NOMO-1 treated with dmso at 0.1 percent for 144 hours (cell line): ENCODE measurements around the gene TAOK2.
"Not testable (repeated sequence)": the region's sequence is repeated elsewhere in the genome, so short reads cannot be mapped to it uniquely, and the experiment has no call there.

ENCODE experiments used
- DNase-seq: peaks from one replicate; lab custom pipeline; 2025; ENCODE audit not compliant: unreplicated experiment; lab: John Stamatoyannopoulos, UW

The TAOK2 gene

DNA sequence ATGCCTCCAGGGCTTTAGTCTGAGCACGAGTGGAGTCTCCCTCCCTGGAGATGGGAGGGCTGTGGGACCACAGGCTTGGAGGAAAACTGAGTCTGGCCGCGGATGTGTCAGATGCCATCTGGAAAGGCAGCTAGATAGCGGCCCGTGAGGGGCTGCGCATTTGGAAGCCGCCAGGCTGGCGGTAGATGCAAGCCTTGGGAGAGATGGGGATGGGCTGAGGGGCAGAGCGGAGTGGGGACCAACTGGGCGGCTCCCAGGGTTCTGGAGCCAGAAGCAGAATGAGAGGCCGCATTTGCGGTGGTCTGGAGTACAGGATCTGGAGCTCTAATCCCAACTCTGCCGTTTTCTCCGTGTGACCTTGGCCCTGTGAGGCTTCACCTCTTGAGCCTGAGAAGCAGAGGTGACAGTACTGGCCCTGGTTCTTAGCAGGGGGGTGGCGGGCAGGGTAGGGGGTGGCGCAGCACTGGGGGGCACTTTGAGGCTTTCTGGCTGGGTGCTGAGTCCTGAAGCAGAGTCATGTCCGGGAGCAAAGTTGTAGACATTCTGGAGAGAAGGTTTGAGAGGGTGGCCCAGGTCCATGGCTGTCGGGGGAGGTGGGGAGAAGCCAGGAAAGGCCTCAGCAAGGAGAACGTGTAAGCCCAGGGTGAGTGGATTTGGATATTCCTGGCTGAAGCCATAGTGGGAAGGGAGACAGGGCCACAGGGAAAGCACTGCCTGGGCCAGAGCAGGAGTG is 29.1 kb downstream of the TAOK2 start:
- no peak for DNase-seq

DNA sequence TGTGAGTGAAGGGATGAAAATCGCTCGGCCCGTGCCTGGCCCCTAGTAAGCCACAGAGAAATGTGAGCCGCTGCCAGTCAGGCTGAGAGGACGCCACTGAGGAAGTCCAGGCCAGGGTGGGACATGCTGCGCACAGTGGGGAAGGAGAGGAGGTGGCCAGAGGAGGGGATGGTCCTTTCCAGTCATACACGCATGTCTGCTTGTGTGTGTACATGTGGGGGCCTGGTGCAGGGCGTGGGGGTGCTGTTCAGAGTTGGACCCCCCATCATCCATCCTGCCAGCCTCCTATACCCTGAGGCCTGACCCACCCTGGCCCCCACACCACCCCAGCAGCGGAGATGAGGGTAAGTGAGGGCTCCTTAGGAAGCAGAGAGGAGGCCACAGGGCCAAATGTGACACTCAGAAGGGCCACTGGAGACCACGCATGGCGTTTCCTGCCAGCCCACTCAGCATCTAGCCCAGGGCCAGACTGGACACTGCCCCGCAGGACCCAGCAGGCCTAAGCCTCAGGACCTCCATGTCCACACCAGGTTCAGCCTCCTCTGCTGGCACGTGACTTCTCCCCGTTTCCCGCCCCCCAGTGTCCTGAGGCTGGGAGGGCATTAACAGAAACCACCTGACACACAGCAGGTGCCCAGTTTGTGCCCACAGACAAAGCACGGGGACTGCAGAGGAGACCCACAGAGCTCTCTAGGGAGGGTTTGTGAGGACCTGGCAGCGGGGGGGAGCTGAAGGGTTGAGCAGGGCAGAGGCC is 30.2 kb downstream of the TAOK2 start:
- DNase-seq, result no peak

DNA sequence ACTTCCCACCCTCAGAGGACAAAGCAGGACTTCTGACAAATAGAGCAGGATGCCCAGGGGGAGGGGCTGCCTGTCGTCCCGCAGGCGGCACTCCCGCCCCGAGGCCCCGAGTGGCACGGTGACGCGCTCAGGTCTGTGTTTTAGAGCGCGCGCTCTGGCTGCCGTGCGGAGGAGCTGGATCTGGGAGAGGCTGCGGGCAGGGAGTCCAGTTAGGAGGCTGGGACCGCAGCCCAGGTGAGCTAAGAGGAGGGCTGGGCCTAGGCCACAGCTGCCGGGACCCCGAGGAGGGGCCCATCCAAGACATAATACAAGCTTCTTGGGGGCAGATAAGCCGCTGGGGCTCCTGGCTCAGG is 30.7 kb downstream of the TAOK2 start:
- no peak for DNase-seq

DNA sequence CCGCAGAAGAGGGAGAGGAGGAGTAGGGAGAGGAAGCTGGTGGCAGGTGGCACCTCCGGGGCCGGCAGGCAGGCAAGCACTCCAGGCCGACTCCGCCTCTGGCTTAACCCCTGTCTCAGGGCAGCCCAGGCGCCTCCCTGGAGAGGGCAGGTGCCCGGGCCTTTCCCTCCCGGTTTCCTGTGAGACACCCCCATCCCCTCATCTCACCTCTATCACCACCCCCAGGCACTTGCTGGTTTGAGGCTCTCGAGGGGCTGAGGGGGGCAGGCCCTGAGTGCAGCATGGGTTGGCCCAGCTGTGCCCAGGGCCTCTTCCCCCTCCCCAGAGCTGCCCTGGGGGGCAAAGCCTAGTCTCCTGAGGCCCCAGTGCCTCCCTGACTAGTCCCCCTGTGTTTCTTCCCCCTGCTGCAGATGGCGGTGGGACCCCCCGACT is 31.2 kb downstream of the TAOK2 start:
- no peak for DNase-seq

DNA sequence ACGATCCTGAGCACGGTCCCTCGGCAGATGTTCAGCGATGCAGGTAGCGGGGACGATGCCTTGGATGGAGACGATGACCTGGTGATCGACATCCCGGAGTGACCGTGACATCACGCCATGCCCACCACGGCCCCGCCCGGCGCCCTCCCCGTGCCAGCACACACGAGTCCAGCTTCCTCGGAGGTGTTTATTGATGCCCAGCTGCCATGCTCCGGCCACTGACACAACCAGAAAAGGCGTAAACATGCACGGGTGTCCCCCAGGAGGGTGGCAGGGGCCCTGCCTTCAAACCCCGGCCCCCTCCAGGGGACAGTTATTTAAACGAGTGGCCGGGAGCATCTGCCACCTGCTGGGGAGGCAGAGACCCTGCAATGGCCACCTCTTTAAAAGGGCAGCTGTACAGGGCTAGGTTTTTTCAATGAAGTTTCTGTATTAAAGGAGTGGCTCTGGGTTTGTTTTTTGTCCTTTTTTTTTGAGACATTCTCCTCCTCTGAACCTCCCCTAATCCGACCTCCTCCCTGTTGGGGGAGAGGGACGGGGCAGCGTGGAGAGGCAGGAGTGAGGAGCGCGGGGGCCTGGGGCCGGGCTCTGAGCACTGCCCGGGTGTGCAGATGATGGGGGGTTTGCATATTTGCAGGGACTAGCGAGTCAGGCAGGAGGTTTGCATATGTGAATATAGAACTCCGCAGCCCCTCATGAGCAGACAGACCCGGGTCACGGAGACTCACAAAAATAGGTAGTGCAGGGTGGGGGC is 31.9 kb downstream of the TAOK2 start:
- DNase-seq, result no peak

DNA sequence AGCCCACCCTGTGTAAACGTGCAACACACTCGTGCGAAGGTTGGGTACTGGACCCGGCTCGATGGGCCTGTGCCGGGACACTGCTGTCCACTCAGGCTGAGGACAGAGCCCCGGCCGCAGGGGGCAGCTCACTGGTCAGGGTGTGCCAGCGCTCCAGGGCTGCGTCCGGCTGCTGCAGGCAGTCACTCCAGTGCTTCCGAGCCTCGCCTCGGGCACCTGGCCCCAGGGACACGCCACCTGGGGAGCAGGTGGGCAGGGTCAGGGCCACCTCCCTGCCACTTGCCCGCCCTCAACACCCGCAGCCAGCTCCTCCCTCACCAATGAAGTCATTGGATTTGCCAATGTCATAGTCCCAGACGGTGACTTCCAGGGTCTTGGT is 32.4 kb downstream of the TAOK2 start:
- DNase-seq, result no peak

DNA sequence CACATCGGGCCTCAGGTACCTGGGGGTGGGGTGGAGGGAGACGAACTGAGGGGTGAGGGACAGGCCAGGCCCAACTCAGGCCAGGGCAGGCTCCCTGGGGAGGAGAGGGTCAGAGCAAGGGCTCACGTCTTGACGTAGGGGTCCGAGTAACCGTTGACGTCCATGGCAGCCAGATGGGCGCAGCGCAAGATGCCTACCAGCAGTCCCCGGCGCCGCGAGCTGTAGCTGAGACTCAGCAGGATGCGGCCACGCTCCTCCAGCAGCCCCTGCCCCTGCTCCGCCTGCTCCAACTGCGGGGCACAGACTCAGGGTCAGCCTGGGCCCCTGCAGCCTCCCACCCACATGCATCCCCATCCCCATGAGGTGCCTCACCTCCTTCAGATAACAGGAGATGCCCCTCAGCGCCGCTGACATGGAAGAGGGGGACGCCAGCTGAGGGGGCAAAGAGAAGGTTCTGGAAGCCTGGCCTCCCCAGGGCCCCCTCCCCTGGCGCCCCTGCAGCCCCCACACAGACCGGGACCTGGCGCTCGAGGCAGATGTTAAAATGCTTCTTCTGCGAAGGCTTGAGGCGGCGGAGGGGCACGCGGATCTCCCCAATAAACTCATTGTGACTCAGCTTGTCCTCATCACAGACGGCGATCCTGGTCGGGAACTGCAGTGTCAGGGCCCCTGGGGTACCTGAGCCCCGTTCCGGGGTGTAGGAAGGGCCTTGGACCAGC is 33.1 kb downstream of the TAOK2 start:
- no peak for DNase-seq

DNA sequence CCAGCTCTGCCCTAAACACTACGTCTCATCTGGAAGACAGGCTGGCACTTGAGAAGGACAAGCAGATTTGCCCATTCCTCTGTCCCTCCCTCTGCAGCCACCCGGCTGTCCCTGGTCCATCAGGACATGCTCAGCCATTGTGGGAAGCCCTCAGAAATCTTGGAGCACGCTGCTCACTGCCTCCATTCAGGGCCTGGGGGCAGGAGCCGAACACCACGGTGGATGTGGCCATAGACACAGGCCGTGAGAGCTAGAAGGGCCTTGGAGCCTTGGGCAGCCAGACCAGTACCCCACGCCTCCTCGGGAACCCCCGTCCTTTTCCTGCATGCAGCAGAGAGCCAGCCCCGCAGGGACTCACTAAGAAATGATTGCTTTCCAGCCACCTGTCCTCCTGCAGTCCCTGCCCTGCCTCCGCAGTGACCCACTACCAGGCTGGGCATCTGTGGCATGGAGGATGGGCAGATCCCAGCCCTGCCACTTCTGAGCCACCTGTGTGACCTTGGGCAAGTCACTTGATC is 33.8 kb downstream of the TAOK2 start:
- no peak for DNase-seq

DNA sequence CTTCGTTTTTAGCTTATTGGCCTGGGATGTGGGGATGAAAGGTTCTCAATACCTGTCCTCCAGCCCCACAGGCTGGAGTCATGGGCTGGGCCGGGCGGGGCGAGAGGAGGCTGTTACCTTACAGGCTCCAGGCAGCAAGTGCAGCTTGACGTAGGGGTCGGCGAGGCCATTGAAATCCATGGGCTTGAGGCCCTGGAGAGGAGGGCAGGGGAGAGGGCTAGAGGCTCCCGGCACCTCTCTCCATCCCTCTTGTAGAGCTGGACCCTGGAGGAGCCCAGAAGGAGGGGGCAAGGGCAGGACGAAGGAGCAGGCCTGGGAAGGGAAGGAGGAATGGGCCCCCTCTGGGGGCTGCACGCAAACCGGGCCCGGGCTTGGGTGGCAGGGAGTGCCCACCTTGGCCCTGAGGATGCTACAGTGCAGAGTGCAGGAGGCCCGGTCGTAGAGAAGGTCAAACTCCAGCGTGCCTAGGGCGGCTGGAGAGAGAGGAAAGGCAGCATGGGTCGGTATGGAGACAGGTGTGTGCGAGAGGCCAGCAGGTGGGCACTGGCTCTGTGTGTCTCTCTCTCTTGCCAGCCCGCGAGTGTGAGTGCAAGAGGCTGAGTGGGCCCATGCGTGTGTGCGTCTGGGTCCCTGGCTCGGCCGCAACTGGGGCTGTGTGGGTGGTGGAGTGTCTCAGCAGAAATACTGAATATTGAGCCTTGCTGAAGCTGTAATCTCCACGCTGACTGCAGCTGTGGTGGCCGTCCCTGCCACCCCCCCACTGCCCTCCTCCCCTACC is 35.6 kb downstream of the TAOK2 start:
- no peak for DNase-seq

DNA sequence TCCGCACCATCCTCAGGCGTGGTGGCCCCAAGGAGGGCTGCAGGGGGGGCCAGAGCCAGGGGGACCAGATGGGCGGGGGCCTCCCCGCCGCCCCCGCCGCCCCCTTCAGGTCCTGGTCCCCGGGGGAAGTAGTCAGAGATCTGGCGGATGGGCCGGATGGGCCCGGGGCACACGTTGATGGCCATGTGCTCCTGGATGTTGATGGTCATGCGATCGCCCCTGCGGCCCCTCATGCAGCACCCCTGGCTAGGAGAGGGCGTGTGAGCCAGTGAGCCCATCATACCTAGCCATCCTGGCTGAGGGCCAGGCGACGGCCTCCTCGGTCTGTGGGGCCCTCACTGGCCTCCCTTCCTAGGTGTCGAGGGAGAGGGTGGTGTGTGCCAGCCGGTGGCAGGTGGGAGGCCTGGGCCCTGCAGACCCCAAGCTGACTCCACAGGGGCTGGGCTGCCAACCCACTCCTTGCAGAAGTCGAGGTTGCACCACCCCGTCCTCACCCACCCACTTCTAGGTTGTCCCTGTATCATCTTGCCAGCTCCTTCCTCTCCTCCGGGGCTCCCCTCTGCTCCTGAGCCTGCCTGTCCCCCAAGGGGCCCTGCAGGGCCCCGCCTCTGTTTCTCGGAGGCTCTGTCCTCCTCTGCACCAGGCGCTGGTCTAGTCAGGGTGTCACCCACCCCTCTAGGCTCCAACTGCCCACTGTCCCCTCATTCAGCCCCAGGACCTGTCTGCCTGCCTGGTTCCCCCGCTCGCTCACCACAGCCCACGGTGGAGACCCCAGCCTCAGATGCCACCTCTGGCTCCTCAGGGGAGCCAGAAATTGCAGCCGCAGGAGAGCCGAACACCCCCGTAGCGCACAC is 36.5 kb downstream of the TAOK2 start:
- no peak for DNase-seq

DNA sequence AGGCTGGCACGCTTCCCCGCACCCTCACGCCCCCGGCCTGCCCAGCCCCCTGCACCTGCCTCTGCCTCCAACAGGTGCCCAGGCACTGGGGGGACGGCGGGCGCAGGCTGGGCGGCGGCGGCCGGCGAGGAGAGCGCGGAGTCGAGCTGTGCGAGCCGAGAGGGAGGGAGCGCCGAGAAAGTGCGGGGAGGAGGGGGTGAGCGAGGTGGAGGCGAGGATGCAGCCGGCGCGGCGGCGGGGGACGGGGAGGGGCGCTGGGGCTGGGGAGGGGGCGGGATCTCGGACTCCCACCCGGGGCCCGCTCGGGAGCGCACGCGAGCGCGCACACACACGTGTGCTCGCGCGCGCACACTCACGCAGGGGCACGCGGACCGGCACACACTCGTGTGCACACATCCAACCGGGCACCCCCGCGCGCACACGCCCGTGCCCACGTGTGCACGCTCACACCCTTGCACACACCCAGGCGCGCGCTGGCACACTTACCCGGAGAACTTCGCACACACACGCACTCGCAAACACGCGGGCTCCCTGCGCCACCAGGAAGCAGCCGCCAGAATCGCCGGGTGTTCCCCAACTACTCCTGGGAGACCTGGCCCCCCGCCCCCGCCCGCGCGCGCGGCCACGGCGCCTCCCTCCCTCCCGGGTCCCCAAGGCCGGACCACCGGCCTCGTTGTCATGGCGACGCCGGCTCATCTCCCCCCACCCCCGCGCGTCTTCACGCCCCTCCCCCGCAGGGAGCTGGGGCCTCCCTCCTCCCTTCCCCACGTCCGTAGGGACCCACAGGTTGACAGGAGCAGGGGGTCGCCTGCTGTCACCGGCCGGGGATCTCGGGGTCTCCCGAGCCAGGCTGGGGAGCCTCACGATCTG is 37.4 kb downstream of the TAOK2 start, which contains the start of gene DOC2A:
Gene DOC2A (minus strand): TSS at position 184 of the 870 bp plus-strand sequence. CDS start 805 bp downstream, outside the sequence.
- no peak for DNase-seq

DNA sequence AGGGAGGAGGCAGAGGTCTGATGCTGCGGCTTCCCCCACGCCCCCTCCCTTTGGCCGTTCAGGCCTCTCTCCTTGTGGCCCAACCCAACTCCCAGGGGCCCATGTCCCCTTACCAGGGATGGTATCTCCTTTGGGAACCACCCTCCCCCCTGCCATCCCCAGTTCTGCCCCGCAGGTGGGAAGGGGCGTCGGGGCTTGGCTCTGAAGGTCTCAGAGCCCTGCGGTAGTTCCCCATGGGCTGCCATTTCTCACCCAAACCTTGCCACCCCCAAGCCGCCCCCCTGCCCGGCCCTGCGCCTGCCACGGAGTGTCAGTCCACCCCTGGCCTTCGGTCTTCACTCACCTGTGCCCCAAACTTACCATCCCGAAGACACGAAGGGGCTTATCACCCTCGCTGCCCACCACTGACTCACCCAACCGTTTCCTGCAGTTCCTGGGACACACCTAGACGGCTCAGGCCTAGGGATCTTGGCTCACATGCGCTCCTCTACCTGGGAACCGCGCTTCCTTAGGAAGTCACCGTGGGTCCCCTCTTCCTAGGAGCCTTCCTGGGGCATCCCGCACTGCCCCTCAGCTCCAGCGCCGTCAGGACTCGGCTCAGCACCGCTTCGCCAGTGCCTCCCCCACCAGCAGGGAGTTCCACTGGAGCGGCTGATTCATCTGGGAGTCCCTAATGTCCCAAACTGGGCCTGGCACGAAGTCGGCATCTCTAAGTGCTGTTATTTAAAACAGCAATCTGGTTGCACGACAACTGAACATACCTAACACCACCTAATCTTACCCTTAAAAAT is 38.2 kb downstream of the TAOK2 start:
- no peak for DNase-seq

DNA sequence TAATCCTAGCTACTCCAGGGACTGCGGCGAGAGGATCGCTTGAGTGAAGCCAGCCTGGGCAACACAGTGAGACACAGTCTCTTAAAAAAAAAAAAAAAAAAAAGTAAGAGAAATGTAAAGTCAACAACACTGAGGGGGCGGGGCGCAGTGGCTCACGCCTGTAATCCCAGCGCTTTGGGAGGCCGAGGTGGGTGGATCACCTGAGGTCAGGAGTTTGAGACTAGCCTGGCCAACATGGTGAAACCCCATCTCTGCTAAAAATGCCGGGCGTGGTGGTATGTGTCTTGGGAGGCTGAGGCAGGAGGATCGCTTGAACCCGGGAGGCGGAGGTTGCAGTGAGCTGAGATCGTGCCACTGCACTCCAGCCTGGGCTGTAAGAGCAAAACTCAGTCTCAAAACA is 38.9 kb downstream of the TAOK2 start:
- not testable (repeated sequence) for DNase-seq

DNA sequence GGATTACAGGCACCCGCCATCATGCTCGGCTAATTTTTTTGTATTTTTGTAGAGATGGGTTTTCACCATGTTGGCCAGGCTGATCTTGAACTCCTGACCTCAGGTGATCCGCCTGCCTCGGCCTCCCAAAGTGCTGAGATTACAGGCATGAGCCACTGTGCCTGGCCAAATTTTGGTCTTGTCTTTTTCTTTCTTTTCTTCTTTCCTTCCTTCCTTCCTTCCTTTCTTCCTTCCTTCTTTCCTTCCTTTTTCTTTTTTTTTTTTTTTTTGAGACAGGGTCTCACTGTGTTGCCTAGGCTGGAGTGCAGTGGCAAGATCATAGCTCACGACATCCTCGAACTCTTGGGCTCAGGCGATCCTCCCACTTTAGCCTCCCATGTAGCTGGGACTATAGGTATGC is 41.8 kb downstream of the TAOK2 start:
- not testable (repeated sequence) for DNase-seq

DNA sequence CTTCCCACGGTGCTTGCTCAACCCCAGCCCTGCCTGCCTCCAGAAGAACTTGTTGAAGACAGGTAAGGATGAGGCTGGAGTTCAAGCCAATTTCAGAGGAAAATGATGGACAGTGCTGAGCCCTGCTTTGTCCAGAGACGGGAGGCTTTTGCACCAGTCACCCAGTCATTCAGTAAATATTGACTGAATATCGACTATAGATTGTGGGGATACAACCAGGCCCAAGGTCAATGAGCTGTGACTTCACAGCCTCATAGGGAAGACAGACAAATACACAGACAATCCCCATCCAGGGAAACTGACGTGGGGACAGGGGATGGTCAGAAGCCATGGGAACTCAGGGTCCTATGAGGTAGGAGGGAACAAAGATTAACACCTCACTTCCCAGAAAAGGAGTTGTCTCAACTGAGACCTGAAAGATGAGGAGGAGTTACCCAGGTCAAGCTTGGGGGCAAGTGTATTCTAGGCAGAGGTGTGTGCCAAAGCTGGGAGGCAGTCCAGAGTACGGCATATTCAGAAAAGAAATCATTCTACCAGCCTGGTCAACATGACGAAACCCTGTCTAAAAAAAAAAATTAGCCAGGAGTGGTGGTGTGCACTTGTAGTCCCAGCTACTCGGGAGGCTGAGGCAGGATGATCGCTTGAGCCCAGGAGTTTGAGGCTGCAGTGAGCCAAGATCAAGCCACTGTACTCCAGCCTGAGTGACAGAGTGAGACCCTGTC is 43.0 kb downstream of the TAOK2 start:
- DNase-seq, result no peak

DNA sequence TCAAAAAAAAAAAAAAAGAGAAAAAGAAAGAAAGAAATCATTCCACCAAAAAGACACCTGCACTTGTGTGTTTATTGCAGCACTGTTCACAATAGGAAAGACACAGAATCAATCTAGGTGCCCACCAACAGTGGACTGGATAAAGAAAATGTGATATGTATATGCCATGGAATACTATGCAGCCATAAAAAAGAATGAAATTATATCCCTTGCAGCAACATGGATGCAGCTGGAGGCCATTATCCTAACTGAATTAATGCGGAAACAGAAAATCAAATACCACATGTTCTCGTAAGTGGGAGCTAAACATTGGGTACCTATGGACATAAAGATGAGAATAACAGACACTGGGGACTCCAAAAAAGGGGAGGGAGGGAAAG is 43.6 kb downstream of the TAOK2 start:
- DNase-seq, result no peak

DNA sequence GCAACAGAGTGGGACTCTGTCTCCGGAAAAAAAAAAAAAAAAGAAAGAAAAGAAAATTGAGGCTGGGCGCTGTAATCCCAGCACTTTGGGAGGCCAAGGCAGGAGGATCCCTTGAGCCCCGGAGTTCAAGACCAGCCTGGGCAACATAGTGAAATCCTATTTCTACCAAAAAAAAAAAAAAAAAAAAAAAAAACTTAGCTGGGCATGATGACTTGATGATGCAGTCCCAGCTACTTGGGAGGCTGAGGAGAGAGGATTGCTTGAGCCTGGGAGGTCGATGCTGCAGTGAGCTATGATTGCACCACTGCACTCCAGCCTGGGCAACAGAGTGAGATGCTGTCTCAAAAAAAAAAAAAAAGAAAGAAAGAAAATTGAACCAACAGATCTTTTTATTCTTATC is 44.3 kb downstream of the TAOK2 start:
- not testable (repeated sequence) for DNase-seq
